Activated CD8-positive, alpha-beta memory T cell treated with anti-CD3 and anti-CD28 coated beads for 4 hours (primary cell): ENCODE data around the gene RCE1.

ENCODE experiments used
- DNase-seq, 2 donors: peaks; one replicate each; pipeline ENCODE4 v3.0.0-alpha.2; 2020; ENCODE audit warnings: low read depth in 2 of 2

The RCE1 gene

DNA sequence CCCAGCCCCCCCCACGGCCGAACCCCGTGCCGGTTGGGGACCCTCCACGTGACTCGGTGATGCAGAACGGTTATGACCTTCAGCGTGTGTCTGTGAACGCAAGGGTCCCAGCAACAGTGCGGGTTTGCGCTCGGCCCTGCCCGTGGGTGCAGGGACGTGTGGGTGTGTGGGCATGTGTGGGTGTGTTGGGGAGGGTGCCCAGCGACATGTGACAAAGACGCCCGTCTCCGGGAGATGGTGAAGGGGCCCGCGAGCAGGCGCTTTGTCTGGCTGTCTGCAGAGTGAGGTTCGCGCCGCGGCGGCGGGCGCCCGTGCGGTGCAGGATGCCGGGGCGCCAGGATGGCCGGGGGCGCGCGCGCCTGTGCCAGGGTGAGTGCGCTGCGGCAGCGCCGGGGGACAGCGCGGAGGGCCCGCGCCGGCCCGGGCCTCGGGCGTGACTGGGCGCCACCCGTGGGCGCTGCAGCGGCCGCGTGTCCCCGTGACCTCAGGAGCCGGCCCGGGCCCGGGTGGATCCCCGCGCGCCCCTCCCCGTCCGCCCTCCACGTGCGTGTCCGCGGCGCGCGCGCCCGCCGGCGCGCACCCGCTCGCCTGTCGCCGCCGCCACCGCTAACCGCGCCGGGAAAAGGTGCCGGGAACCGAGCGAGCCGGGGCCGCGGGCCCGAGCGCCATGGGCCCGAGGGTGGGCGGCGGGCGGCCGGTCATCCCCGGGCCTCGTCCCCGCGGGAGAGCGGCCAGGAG is 13.4 kb downstream of the RCE1 start, which contains the start of gene LRFN4:
TSS of gene LRFN4 (plus strand) at position 569 of the 738 bp plus-strand sequence. CDS start 681 bp downstream, outside the sequence.
- peak in 1 of 2 donors; percentile 54 for DNase-seq

DNA sequence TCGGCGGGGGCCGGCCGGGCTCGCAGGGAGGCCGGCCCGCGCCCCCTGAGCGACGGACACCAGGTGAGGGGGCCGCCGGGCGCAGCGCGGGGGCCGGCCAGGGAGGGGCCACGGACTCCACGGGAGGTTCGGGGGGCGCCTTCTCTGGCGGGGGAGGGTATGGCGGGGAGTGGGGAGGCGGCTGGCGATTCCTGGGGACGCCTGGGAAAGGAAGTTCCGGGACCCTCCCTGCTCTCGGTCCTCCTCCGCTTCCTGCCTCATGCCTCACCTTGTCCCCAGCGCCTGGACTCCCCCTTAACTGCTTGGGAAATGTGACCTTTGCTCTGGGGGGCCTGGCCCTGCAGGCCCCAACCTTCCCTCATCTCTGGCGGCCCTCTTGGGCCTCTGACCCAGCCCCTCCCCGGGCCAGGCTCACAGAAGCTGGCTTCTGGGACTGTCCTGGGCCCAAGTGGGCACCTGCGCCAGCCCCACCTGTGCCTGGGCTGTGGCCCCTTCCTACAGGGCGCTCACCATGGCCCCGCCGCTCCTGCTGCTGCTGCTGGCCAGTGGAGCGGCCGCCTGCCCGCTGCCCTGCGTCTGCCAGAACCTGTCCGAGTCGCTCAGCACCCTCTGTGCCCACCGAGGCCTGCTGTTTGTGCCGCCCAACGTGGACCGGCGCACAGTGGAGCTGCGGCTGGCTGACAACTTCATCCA is 14.1 kb downstream of the RCE1 start:
- no peak for DNase-seq

DNA sequence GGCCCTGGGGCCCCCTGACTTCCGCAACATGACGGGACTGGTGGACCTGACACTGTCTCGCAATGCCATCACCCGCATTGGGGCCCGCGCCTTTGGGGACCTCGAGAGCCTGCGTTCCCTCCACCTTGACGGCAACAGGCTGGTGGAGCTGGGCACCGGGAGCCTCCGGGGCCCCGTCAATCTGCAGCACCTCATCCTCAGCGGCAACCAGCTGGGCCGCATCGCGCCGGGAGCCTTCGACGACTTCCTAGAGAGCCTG is 14.6 kb downstream of the RCE1 start:
- DNase-seq, result no peak

DNA sequence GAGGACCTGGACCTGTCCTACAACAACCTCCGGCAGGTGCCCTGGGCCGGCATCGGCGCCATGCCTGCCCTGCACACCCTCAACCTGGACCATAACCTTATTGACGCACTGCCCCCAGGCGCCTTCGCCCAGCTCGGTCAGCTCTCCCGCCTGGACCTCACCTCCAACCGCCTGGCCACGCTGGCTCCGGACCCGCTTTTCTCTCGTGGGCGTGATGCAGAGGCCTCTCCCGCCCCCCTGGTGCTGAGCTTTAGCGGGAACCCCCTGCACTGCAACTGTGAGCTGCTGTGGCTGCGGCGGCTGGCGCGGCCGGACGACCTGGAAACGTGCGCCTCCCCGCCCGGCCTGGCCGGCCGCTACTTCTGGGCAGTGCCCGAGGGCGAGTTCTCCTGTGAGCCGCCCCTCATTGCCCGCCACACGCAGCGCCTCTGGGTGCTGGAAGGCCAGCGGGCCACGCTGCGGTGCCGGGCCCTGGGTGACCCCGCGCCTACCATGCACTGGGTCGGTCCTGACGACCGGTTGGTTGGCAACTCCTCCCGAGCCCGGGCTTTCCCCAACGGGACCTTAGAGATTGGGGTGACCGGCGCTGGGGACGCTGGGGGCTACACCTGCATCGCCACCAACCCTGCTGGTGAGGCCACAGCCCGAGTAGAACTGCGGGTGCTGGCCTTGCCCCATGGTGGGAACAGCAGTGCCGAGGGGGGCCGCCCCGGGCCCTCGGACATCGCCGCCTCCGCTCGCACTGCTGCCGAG is 15.1 kb downstream of the RCE1 start:
- no peak for DNase-seq

DNA sequence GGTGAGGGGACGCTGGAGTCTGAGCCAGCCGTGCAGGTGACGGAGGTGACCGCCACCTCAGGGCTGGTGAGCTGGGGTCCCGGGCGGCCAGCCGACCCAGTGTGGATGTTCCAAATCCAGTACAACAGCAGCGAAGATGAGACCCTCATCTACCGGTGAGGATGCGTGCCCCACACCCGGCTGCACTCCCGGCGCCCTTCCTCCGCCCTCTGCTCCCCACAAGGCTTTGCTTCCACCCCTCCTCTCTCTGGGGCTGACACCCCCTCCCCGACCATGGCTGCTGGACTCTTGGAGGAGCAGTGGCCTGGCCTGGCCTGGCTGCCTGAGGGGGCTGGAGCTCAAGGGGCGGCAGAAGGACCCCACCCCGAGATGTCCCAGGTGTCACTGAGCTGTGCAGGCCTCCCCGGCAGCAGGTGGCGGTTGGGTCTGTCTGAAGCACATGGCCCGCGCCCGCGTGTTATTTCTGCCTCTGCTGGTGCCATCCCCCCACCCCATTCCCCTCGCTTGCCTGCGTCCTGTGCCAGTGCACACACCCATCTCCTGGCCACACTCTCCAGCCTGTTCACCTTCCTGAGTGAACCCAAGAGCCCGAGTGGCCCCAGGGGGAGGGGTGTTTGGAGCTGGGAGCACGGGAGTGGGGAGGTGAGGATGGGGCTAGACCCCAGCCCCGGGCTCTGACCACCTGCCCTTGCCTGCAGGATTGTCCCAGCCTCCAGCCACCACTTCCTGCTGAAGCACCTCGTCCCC is 15.9 kb downstream of the RCE1 start:
- no peak for DNase-seq

DNA sequence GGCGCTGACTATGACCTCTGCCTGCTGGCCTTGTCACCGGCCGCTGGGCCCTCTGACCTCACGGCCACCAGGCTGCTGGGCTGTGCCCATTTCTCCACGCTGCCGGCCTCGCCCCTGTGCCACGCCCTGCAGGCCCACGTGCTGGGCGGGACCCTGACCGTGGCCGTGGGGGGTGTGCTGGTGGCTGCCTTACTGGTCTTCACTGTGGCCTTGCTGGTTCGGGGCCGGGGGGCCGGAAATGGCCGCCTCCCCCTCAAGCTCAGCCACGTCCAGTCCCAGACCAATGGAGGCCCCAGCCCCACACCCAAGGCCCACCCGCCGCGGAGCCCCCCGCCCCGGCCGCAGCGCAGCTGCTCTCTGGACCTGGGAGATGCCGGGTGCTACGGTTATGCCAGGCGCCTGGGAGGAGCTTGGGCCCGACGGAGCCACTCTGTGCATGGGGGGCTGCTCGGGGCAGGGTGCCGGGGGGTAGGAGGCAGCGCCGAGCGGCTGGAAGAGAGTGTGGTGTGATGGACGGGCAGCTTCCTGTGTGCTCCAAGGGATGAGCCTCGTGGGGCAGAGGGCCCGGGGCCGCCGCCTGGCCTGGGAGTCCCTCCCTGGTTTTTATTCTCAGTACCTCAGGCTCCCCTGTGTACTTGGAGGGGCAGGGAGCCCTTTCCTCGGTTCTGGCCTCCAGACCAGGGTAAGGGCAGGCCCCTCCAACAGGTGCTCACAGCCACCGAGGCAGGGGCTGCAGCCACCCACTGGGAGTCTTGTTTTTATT is 16.6 kb downstream of the RCE1 start:
- DNase-seq, result no peak

DNA sequence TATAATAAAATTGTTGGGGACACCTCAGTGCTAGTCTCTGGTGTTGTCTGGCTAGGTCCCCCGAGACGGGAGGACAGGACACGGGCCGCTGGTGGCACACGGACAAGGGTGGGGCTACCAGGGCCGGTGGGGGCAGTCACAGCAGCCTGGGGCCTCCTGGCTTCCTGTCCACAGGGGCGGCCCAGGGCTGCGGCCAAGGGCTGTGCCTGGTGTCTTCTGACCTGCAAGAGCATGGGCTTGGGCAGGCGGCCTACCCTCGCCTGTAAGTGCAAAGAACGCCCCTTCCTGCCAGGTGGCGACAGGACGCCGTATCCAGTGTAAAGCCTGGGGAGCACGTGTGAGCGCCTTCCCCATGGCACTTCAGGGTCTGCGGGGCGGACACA is 17.2 kb downstream of the RCE1 start:
- no peak for DNase-seq

DNA sequence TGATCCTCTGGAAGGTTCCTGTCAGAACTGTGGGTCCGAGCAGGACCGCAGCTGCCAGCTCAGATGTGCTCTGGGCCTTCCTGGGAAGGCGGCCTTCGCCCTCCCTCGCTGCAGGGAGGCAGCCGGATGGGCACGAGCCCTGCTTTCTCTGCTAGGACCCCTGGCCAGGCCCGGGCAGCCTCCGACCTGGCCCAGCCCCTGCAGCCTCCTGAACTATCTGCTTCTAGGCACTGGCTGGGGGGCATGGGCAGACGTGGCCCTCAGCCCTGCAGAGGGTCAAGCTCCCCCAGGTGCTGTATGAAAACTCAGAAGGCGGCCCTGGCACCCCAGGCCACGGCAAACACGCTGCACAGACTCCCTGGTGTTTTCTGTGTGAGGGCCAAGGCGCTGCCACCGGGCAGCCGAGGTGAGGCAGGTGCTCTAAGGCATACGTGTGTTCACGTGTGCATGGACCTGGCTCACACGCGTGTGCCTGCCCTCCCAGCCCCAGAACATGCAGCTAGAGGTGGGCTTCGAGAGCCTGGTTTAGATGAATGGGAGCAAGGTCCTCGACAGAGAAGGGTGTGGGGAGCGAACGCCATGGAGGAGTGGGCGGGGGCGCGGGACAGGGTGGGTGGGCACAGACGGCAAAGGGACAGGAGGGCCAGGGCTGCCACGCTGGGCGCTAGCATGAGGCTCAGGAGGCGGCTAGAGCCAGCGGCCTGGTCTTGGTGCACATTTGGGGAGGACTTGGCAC is 18.0 kb downstream of the RCE1 start:
- DNase-seq, result no peak

DNA sequence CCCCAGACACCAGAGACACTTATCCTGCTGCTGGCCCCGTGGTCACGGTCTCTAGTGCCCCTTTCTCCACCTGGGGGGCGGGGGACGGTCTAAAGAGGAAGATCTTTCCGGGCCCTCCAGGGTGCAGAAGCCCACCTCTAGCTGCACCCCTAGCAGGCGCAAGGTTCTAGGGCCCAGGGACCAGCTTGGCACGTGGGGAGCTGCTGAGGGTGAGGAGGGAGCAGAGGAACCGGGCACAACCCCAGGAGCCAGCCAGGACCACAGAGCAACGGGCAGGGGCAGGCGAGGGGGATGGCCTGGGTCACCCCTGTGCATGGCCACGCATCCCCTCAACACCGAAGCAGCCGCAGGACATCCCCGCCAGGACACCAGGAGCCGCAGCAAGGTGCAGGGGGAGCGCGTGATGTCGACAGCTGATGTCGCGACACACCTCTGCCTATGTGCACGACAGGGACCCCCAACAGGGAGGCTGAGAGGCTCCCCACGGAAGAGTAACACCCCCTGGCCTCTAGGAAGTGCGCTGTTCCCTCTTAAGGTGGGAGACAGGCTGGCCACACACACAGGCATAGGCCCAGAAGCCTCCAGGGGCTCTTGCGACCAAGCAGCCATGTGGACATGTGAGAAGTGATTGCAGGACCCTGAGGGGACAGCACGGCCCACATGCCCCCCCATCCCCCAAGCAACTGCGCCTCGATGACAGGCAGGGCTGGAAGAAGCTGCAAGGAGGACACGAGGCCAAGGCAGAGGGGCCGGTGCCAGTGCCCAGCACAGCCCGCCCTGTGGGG is 18.7 kb downstream of the RCE1 start:
- DNase-seq, result no peak

DNA sequence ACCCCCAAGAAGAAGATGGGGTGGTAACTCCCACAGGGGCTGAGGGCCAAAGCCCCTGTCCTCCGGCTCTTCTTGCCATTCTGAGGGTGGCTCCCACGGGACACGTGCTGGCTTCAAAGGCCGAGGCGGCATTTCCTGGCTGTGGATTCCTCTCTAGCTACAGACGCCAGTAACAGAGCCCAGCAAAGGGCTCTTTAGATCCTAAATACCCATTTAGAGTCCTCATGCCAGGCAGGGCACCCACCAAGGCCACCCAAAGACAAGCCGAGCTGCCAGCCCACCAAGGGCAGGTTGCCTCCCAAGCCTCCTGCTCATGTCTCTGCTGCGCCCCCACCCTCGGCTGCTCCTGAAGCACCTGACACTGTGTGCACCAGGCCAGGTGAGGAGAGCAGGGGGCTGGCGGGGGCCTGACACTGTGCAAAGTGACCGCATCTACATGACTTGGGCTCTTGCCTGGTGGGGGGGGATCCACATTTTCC is 19.4 kb downstream of the RCE1 start:
- no peak for DNase-seq

DNA sequence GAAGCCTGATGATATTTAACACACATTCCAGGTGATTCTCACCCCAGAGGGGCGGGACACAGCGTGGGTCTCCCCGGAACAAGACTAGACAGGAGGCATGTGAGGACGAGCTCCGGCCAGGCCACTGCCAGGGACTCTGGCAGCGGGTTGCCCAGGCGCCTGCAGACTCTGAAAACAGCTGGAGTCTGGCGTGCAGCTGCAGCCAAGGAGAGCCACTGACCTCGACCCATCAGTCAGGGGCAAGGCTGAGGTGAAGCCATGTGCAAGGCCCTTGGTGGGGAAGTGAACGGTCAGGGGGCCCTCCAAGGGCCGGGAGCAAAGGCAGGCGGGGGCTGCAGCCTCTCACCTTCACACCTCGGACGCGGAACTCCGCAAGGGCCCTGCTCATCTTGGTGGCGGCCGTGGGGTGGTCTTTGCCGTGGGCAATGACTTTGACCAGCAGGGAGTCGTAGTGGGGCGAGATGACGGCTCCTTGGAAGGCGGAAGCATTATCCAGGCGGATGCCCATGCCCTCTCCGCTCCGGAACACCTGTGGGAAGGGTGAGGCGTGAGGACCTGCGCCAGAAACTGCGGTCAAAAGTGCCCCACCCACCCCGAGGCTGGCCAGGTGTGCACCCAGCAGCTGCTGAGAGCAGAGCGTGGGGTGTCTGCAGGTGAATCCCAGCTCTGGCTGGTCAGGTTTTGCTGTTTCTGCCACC is 20.3 kb downstream of the RCE1 start:
- DNase-seq, result no peak

DNA sequence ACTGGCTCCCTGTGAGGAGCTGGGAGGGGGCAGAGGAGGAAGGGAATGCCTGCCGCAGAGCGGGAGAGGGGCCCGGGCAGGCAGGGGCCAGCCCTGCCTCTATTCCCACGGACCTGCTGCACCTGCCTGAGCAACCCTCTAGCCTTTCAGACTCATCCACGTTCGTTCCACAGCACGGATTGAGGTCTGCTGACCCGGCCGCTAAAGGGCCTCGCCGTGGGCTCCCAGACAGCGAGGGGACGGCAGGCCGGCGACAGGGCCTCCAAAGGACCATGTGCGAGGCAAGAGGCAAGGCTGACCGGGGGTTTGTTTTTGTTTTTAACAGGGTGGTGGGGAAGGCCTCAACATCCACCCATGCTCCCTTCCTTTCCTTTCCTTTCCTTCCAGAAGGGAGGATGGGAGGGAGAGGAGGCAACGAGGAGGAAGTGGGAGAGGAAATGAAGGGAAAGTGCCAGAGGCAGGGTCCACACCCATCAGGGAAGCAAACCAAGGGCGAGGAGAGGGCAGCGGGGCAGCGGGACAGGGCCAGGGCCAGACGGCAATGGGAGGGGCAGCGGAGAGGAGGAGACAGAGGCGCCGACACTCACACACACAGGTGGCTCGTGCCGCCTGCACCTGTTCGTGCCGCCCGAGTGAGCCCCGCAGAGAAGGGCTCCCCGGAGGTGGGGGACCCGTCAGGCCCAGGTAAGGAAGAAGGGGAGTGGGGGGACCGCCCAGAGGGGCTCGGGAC is 21.1 kb downstream of the RCE1 start:
- no peak for DNase-seq

DNA sequence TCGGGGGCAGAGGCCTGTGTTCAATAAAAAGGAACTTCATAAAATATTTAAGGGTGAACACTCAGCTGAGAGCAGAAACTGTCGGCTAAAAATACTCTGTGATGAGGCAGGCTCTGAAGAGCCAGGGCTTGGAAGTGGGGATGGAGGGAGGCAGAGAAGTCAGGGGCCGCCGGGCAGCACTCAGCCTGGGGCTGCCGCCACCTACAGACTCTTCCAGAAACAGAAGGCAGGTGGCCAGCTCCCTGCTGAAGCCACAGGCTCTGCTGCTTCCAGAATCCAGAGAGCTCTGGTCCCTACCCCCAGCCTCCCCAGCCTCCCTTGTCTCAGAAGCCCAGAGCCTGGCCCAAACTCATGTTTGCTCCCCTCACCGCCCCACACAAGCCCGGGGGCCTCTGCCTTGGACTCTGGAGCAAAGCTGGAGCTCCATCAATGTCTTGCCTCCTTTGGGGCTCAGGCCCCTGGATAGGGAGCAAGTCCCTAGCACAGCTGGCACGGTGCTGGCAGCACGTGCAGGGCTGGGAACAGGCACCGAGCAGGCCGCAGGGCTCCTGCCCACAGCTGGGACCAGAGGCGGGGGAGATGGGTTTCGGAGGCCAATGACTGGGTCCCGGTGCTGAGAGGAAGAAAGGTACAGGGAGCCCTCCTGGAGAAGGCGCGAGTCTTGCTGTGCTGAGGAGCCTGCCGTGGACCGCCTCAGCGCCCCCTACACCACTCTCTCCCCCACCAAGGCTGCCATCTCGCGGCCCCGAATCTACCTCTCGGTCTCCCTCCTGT is 21.9 kb downstream of the RCE1 start:
- no peak for DNase-seq

DNA sequence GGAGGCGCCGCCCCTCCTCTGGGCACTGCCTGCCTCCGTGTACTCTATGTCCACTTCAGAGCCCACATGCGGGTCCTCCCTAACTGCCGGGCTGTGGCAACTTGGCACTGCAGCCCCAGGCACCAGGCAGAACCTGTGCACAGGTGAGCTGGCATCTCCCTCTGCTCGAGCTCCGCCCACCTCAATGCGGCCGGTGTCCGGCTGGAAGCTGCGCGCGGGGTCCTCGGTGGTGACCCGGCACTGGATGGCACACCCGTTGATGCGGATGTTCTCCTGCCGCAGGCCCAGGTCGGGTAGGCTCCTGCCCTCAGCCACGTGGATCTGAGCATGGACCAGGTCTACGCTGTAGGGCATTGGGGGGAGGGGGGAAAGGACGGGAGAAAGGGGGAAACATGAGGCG is 22.8 kb downstream of the RCE1 start:
- no peak for DNase-seq

DNA sequence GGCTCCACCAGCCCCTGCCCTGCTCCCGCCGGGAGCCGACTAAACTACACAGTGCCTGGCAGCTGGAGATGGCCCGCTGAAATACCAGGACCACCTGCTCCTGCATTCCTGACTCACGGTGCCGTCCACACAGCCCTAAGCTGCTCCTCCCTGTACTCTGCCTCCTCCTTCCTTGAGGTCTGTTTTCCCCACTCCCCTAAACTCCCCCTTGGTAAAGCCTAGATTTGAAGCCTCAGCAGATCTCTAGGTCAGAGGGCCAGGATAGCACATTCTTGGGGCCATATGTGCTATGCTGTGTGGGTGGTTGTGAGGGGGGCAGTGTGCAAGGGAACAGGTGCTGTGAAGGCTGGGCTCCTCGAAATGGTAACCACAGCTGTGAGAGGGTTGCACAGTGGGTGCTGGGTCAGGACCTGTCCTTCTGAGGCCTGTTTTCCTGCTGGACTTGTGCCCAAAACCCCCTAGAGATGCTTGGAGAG is 23.3 kb downstream of the RCE1 start:
- no peak for DNase-seq

DNA sequence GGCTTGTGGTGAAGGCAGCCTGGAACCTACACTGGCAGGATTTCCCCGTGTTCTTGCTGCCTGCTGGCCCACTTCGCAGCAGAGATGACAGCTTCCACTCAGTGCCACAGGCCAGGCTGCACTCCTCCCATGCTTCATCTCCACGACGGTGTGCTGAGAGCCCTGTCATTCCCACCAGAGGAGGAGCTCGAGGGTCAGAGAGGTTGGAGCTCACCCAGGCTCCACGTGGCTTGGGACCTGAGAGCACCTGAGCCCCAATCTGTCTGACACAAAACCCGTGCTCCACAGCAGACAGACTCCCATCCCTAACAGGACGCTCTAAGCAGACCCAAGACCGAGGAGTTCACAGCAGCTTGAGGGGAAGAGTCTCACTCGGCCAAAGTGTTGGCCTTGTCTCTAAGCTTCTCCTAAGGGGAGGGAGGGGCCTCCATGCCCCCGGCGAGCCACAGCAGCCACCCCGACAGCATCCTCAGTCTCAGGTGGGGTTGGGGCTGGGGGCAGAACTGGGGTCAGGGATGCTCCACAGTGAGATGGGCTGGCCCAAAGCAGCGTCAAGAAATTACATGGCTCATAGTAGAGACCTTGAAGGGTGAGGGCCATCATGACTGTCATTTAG is 24.3 kb downstream of the RCE1 start:
- DNase-seq, result no peak

DNA sequence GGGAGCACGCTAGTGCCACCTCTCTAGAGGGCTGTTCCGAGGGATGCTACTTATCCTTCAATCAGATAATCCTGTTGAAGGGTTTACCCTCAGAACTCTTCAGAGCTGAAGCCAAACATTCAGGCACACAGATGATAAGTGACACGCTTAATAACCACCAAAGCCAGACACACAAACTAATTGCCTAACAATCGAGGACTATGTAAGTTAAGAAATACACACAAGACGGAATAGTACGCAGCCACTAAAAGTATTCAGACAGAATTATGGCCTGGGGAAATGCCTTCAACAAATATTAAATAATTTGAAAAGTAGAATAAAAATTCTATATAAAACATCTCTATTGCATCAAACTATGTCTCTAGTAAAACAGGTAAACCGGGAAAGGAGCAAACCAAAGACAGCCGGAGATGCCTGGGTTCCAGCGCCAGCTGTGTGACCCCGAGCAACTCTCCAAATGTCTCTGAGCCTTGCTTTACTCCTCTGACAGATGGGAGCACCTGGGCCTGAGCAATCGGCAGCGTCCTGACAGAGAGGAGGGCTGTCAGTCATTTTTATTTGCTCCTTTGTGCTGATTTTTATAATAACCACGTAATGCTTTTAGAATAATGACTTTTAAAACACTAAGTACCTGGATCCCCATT is 25.0 kb downstream of the RCE1 start:
- DNase-seq, result no peak
